ENCODE measurements around the gene KCNE2.
A peak's percentile ranks its signal among the peaks of the same experiment; 100 is the strongest.

GRCh38 chr21:34372321-34372720 lies 8.5 kb downstream of the KCNE2 start:
- TF ChIP-seq POLR2A (IDR thresholded peaks at IDR 0.05) (no peak), CTCF (IDR thresholded peaks at IDR 0.05) (peak in 1 of 3 donors; percentile 17)

All from lower leg skin (tissue), 3 donors.